ENCODE data around the gene AMN1.

The AMN1 gene

GRCh38 chr12:31662176-31662849 is 66.5 kb downstream of the AMN1 start:
- Histone ChIP-seq H3K14ac (ENCODE audit: low read length in 2 of 2) (no peak overlapping the region), H3K23ac (ENCODE audit: low read length in 2 of 2) (no peak overlapping the region), H2BK5ac (ENCODE audit: low read depth, low read length, poor library complexity, severe bottlenecking) (no peak overlapping the region), H3K4me2 (ENCODE audit: low read length, poor library complexity, severe bottlenecking) (no peak overlapping the region), H3K4me3 (ENCODE audit: insufficient read depth in 1 of 2, low read depth in 1 of 2, low read length in 2 of 2) (no peak overlapping the region), H3K9me3 (ENCODE audit: control insufficient read depth, low read length) (no peaks in the 10 kb centered on the region), H2BK15ac (ENCODE audit: low read depth, poor library complexity, severe bottlenecking) (no peak overlapping the region), H2BK120ac (ENCODE audit: low read depth, low read length) (no peak overlapping the region), H2AFZ (ENCODE audit: low read depth, low read length) (no peak overlapping the region), H3K18ac (ENCODE audit: low read depth in 1 of 2, low read length in 2 of 2) (no peak overlapping the region), H3K27ac (ENCODE audit: low read length, poor library complexity, severe bottlenecking) (no peak overlapping the region), H3K9ac (ENCODE audit: low read length) (no peak overlapping the region), H3K79me1 (replicated peaks; ENCODE audit: low read length, poor library complexity, severe bottlenecking) (no peaks in the 10 kb centered on the region), H3K4me1 (ENCODE audit: control insufficient read depth, insufficient read depth, low read depth, low read length) (peaks cover 4% of the 10 kb centered on the region), H3K4ac (ENCODE audit: low read depth in 1 of 2, low read length in 2 of 2) (no peak overlapping the region), H2BK12ac (ENCODE audit: low read length in 2 of 2) (no peak overlapping the region), H4K8ac (ENCODE audit: low read length) (no peak overlapping the region), H4K91ac (ENCODE audit: low read length) (no peak overlapping the region), H3K36me3 (ENCODE audit: control insufficient read depth in 1 of 2, insufficient read depth in 2 of 2, low read depth in 1 of 2, low read length in 2 of 2) (peaks cover 4 to 20% of the 10 kb centered on the region in 2 experiments), H3K27me3 (ENCODE audit: control insufficient read depth in 1 of 2, insufficient read depth in 1 of 2, low read length in 2 of 2) (no peaks in the 10 kb centered on the region), H2AK5ac (ENCODE audit: low read length, severe bottlenecking) (no peak overlapping the region)
- WGBS, result 96% methylated on average over 4 of the region's 6 CpGs
- no peak for DNase-seq

GRCh38 chr12:31659087-31659942 is 69.5 kb downstream of the AMN1 start, which contains the start of gene ETFBKMT:
Gene ETFBKMT (plus strand): TSS chr12:31659688. CDS start chr12:31661954, 2,266 bp downstream.
- peak within 1 kb of the TSS; percentile 29 to 98 for H3K18ac ChIP-seq (ENCODE audit: low read depth in 1 of 2, low read length in 2 of 2)
- H2BK12ac ChIP-seq (ENCODE audit: low read length in 2 of 2), result peak within 1 kb of the TSS in 1 of 2 experiments; percentile 60
- WGBS, result 11% methylated on average over 43 of the region's 47 CpGs
- peak within 1 kb of the TSS; percentile 68 for H2BK120ac ChIP-seq (ENCODE audit: low read depth, low read length)
- peak within 1 kb of the TSS; percentile 92 for H4K8ac ChIP-seq (ENCODE audit: low read length)
- H3K79me1 ChIP-seq (replicated peaks; ENCODE audit: low read length, poor library complexity, severe bottlenecking), result no peaks in the 10 kb centered on the region
- peak within 1 kb of the TSS; percentile 71 to 82 for H3K4me3 ChIP-seq (ENCODE audit: insufficient read depth in 1 of 2, low read depth in 1 of 2, low read length in 2 of 2)
- H4K91ac ChIP-seq (ENCODE audit: low read length), result peak within 1 kb of the TSS; percentile 22
- H2BK5ac ChIP-seq (ENCODE audit: low read depth, low read length, poor library complexity, severe bottlenecking), result peak within 1 kb of the TSS; percentile 78
- peak within 1 kb of the TSS; percentile 92 for H3K27ac ChIP-seq (ENCODE audit: low read length, poor library complexity, severe bottlenecking)
- H2AFZ ChIP-seq (ENCODE audit: low read depth, low read length), result peak within 1 kb of the TSS; percentile 94
- DNase-seq, result peak; percentile 87
- H3K4me1 ChIP-seq (ENCODE audit: control insufficient read depth, insufficient read depth, low read depth, low read length), result peaks cover 4% of the 10 kb centered on the region
- H3K23ac ChIP-seq (ENCODE audit: low read length in 2 of 2), result no peak within 1 kb of the TSS
- H3K4ac ChIP-seq (ENCODE audit: low read depth in 1 of 2, low read length in 2 of 2), result peak within 1 kb of the TSS in 1 of 2 experiments; percentile 94
- H3K4me2 ChIP-seq (ENCODE audit: low read length, poor library complexity, severe bottlenecking), result peak within 1 kb of the TSS; percentile 80
- H3K27me3 ChIP-seq (ENCODE audit: control insufficient read depth in 1 of 2, insufficient read depth in 1 of 2, low read length in 2 of 2), result no peaks in the 10 kb centered on the region
- H3K9ac ChIP-seq (ENCODE audit: low read length), result peak within 1 kb of the TSS; percentile 88
- peak within 1 kb of the TSS in 1 of 2 experiments; percentile 75 for H3K14ac ChIP-seq (ENCODE audit: low read length in 2 of 2)
- H2AK5ac ChIP-seq (ENCODE audit: low read length, severe bottlenecking), result peak within 1 kb of the TSS; percentile 10
- H3K36me3 ChIP-seq (ENCODE audit: control insufficient read depth in 1 of 2, insufficient read depth in 2 of 2, low read depth in 1 of 2, low read length in 2 of 2), result peaks cover 4 to 20% of the 10 kb centered on the region in 2 experiments
- no peak within 1 kb of the TSS for H2BK15ac ChIP-seq (ENCODE audit: low read depth, poor library complexity, severe bottlenecking)
- no peaks in the 10 kb centered on the region for H3K9me3 ChIP-seq (ENCODE audit: control insufficient read depth, low read length)

- H2BK120ac ChIP-seq (ENCODE audit: low read depth, low read length), result peak overlapping the region; percentile 68
- no peak overlapping the region for H2AK5ac ChIP-seq (ENCODE audit: low read length, severe bottlenecking)
- 44% methylated on average over 10 of the region's 11 CpGs for WGBS
- H4K91ac ChIP-seq (ENCODE audit: low read length), result no peak overlapping the region
- peak overlapping the region; percentile 73 for H3K4me2 ChIP-seq (ENCODE audit: low read length, poor library complexity, severe bottlenecking)
- no peak for DNase-seq
- no peak overlapping the region for H3K4ac ChIP-seq (ENCODE audit: low read depth in 1 of 2, low read length in 2 of 2)
- H2AFZ ChIP-seq (ENCODE audit: low read depth, low read length), result peak overlapping the region; percentile 11
- H3K9me3 ChIP-seq (ENCODE audit: control insufficient read depth, low read length), result no peaks in the 10 kb centered on the region
- H4K8ac ChIP-seq (ENCODE audit: low read length), result peak overlapping the region; percentile 91
- H2BK15ac ChIP-seq (ENCODE audit: low read depth, poor library complexity, severe bottlenecking), result no peak overlapping the region
- no peak overlapping the region for H3K14ac ChIP-seq (ENCODE audit: low read length in 2 of 2)
- H3K9ac ChIP-seq (ENCODE audit: low read length), result peak overlapping the region; percentile 88
- peak overlapping the region; percentile 64 for H3K27ac ChIP-seq (ENCODE audit: low read length, poor library complexity, severe bottlenecking)
- H3K79me1 ChIP-seq (replicated peaks; ENCODE audit: low read length, poor library complexity, severe bottlenecking), result no peaks in the 10 kb centered on the region
- no peak overlapping the region for H2BK12ac ChIP-seq (ENCODE audit: low read length in 2 of 2)
- H3K4me1 ChIP-seq (ENCODE audit: control insufficient read depth, insufficient read depth, low read depth, low read length), result peaks cover 4% of the 10 kb centered on the region
- H3K23ac ChIP-seq (ENCODE audit: low read length in 2 of 2), result no peak overlapping the region
- no peaks in the 10 kb centered on the region for H3K27me3 ChIP-seq (ENCODE audit: control insufficient read depth in 1 of 2, insufficient read depth in 1 of 2, low read length in 2 of 2)
- H3K18ac ChIP-seq (ENCODE audit: low read depth in 1 of 2, low read length in 2 of 2), result peak overlapping the region in 1 of 2 experiments; percentile 29
- H3K36me3 ChIP-seq (ENCODE audit: control insufficient read depth in 1 of 2, insufficient read depth in 2 of 2, low read depth in 1 of 2, low read length in 2 of 2), result peaks cover 4 to 14% of the 10 kb centered on the region in 2 experiments
- H3K4me3 ChIP-seq (ENCODE audit: insufficient read depth in 1 of 2, low read depth in 1 of 2, low read length in 2 of 2), result peak overlapping the region in 1 of 2 experiments; percentile 82
- no peak overlapping the region for H2BK5ac ChIP-seq (ENCODE audit: low read depth, low read length, poor library complexity, severe bottlenecking)
Measured at GRCh38 chr12:31658471-31659086, 70.2 kb downstream of the AMN1 start.
